HL-60/S4 treated with retinoic acid at 250 ng/mL for 4 days and 3 days (cell line): ENCODE results near the gene TPD52L1.

Experiments used
- in situ Hi-C: fragments of 300-500 bp; cut with MboI; formaldehyde crosslinking; loops from 2 replicates; pipeline ENCODE4 v1.7.0; 2022; ENCODE audit warnings: low sequenced_read_pairs

The TPD52L1 gene

DNA sequence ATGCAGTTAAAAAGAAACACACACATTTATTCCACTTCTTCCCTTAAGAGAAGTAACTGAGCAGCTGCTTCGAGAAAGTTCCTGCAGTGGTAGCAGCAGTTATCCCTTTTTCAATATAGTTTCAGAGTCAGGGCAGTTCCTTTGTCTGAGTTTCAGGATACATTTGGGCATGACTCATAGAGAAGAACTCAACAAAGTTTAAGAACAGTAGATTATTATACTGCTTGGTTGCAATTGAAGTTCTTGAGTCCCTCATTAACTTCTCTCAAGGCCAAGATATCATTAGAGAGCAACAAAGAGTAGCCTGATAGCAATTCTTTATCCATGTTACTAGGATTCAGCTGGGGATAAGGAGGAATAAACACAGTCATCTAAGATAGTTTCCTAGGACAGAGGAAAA lies 54.4 kb downstream of the TPD52L1 start:
- in situ Hi-C loops, result no loop called here

DNA sequence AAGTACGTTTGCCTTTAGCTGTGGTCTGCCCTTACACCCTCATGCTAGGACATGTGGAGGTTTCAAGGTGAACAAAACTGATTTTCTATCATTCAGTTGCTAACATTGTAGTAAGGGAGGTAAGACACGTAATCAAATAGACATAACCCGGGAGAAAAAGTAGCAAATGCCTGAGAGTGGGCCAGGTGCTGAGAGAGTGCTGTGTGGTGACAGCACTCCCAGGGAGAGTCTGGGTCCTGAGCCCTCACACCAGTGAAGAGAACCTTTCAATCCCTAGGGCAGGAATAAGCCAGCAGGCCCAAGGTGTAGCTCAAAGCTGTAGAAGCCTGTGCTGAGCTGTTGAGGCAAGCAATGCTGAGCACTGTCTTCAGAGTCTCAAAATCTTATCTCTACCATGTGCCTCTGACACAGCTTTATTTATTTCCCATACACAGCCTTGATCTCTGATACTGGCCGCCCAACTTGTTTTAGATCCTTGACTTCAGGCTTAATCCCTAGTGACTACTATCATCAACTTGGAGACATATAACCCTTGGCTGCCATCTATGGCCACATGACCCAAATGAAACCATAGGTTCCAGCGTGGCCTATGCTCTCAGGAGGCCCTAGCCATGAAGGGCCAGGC lies 55.2 kb downstream of the TPD52L1 start:
- in situ Hi-C loops, result no loop called here

DNA sequence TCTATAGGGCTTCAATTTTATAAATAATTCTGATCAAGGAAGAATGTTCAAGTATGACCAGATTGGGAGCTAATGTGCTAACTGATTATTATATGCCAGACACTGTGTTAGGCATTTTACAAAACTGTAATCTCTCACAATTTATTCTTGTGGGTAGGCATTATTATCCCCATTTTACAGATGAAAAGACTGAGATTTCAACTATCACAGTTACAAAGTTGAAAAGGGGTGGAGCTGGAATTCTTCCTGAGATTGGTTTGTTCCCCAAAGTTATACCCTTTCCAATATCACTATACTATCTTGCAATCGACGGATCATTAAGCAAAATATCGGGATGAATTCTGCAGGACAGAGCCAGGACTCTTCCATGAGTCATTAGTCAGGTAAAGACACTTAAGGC lies 57.1 kb downstream of the TPD52L1 start:
- in situ Hi-C loops, result no loop called here

DNA sequence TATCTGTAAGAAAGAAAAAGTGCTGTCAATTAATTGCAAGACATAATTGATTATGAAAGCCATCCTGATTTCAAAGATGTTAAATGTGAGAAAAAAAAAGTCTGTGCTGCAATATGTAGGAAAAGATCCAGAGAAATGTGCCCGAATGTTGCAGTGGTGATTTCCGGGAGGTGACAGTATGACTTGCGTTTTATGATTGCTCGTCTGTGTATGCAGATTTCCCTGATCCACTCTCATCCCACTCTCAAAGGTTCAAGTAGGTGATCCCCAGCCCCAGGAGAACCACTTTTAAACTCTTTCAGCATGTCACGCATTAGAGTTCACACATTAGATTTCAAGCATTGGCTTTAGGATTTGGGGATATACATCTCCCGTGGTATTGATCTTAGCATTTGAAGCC lies 57.8 kb downstream of the TPD52L1 start:
- in situ Hi-C loops, result no loop called here

DNA sequence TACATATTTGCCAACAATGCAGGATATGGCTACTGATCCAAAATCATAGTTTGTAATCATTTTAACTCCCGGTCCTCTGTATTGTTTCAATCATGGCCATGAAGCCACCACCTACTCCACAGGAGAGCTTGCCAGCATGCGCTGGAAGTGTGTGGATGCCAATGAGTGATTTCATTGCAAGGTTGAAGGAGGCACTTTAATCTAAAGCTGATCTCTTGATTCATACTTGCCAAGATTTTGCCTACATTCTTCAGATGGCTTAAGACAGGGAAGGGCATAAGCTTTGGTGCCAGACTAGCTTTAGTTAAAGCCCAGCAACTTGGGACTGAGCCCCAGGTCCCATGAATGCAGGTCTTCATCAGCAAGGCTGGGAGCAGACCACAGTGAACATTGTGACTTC lies 58.8 kb downstream of the TPD52L1 start:
- in situ Hi-C loops, result no loop called here

DNA sequence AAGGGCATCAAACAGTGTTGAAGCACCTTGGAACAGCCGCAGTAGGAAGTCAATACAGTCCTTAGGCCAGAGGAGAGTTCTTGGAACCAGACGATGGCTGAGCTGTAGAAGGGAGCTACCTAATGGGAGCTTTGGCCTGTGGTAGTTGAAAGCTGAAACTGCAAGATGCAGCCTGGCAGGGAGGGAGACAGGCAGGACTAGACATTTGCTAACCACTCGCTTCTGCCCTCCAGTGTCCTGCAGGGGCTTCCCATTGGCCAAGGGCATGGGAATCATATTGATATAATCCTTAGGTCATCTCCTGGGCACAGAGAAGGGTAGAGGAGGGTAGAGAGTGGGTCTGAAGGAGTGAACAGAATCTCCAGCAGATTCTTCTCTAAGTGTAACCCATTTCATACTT lies 60.4 kb downstream of the TPD52L1 start:
- in situ Hi-C loops, result no loop called here

DNA sequence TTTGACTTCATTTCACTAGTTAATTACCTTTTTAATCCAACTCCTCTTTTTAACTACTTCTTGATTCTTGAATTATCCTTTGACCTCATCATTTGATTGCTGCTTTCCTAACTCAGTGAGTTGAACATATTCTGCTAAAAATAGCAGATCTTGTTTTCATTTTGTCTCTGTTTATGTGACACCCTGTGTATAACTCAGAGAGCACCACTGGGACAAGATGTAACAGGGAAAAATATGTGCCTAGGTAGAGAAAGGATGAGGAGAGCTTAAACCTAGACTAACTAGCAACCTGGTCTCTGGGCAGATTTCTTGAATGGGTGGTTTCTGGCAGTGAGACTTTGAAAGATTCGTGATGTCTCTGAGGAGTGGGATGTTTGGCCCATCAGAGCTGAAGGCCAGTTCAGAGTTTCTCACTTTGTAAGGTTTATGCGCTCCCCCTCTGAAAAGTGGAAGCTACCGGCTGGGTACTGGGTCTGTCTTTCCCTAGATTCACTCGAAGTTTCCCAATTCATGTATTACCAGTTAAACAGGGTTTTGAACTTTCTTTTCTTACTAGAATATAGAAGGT lies 61.8 kb downstream of the TPD52L1 start:
- in situ Hi-C loops, result no loop called here

DNA sequence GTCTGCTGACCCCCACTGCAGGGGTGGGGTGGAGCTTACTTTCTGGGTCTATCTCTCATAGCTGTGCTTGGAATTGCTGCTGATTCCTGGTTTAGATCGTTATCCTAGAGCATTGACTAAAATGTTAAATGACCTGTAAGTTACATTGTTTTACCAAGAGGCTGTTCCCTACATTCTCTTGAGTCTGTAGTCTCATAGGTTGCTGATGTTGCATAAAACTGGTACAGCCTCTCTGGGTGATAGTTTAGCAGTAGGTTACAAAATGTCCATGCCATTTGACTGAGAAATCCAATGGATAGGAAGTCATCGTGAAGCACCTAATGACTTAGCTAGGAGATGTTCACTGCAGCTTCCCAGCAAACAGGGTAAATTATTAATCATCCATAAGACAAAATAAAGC lies 62.4 kb downstream of the TPD52L1 start:
- in situ Hi-C loops, result no loop called here

DNA sequence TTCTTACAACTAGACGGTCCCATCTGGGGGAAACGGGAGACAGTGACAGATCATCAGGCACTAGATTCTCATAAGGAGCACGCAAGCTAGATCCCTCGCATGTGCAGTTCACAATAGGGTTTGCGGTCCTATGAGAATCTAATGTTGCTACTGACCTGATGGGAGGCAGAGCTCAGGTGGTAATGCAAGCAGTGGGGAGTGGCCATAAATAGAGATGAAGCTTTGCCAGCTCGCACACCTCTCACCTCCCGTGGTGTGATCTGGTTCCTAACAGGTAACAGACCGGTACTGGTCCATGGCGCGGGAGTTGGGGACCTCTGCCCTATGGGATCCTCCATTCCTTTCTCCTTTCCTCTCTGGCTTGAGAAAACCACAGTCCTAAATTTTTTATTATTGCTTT lies 63.8 kb downstream of the TPD52L1 start:
- in situ Hi-C loops, result no loop called here

DNA sequence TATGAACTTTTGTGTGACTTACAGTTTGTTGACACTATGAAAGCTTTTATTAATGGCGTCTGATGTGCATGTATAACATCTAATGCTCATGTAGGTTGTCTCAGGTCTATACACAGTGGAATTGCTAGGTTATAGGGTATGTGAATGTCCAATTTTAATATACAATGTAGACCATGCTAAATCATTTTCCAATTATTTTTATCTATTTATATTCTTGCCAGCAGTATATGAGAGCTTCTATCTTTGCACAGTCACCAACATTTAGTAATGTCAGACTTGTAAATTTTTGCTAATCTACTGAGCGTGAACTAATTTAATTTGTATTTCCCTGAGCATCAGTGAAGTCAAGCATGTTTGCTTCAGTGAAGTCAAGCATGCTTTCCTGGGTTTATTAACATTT lies 64.4 kb downstream of the TPD52L1 start:
- in situ Hi-C loops, result no loop called here

DNA sequence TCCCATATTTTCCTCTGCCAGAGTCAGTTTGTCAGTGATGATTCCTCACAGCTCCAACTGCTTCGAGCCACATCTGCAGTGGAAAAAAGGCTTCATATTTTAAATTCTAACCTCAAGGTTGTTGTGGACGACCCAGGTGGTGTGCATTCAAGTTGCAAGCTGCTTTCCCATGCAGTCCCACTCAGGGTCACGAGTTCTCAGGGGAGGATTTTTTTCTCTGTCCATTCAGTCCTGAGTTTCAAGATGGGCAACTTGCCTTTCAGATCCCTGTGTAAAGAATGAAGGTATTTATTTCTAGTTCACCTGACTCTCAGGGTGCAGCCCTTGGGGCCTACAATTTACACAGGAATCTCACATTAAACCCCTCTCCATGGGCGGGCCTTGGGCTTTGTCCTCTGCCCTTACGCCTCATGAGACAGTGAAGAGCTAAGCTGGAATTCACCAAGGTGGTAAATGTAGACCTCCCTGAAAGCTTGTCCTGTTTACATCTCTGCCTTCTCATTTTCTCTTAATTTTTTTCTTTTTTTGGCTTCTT lies 65.9 kb downstream of the TPD52L1 start:
- in situ Hi-C loops, result no loop called here

DNA sequence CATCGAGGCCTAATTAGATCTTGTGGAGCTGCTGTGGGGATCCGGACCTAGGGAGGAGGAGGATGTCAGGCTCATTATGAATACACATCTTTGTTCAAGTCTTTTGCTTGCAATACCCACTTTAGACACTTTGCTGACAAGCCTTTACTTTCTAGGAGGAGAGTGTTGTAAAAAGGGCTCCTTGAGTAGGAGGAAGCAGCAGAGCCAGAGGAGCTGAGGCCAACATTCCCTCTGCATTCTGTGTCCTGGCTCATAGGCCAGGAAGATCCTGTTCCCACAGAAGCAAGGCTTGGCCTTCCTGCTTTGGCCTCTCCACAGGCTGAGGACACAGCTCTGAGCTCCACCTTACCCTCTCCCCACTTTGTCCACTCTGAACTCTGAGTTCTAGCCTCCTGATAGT lies 67.1 kb downstream of the TPD52L1 start:
- in situ Hi-C loops, result no loop called here

DNA sequence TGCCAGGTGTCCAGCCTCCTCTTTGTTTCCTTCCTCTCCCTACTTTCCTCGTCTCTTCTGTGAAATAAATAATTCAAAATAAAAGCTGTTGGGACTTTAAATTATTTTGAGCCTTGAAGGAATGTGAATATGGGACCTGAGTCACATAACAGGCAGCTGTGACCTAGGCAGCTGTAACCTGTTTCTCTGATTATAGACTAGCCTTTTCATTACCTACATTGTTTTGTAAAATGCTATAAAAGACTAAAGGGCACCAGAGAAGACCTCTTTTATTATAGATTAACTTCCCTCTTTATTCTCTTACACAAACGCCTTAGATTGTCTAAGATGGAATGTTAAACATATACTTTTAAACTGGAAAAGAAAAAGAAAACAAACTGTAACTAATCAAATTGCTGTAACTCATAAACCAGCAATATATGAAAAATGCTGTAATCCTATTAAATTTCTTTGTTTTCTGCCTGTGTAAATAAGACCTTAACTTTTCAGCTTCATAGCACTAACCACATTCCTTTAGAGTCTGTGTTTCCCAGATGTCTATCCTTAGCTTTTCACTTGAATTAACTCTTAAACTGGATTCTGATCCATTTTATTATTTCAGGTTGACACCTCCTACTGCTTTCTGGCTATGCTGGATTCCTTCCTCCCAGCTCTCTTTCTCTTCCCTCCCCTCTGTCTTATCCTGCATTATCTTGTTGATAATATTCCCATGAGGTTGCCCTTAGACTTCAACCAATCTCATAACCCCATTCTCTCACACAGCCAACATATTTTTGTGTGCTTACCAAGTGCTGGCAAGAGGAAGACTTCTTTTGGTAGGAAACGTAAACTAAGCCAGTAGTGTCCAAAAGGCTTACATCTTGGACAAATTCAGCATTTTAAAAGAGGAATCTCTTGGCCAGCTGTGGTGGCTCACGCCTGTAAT lies 69.2 kb downstream of the TPD52L1 start:
- in situ Hi-C loops, result no loop called here

DNA sequence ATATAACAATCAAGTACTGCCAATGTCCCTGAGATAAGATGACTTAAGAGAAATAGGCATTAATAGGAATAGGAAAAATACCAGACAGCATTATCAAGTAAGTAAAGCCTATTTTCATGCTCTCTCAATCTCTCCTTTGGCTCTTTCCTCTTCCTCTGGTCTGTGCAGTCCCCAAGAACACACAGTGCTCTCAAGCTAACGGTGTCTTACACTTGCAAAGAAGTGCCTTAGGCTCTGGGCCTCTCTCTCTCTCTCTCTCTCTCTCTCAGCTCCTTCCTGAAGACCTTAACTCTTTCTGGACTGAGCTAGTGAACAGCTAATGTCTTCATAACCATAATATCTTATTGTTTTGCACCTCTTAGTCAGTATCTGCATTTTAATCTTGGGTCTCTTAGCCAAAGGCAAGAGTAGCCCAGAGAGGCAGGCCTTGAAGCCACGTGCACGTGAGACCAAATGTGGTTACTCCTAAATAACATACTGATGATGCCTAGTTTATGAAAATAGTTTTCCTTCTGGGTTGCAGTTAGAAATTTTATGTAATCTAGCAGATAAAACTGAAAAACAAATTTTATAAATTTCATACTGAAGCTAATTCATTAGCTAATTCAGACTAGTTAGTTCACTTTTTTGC lies 70.8 kb downstream of the TPD52L1 start:
- in situ Hi-C loops, result no loop called here

DNA sequence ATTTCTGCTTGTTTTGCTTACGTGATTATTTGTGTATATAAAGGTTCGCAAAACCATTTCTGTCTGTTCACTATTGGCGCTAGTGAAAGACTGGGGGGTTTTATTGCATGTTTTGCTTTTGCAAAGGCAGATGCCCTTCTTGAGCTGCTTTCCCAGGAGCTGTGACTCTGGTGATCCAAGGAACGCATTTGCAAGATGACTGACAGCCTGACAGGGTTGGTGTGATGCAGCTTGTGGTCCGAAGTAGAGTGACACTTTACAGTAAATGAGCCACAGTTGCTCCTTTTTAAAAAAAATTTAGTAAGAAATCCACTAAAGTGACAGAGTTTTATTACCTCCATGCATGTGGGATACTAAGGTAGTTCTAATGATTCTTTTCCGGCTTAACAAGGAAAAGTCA lies 73.7 kb downstream of the TPD52L1 start:
- in situ Hi-C loops, result no loop called here

DNA sequence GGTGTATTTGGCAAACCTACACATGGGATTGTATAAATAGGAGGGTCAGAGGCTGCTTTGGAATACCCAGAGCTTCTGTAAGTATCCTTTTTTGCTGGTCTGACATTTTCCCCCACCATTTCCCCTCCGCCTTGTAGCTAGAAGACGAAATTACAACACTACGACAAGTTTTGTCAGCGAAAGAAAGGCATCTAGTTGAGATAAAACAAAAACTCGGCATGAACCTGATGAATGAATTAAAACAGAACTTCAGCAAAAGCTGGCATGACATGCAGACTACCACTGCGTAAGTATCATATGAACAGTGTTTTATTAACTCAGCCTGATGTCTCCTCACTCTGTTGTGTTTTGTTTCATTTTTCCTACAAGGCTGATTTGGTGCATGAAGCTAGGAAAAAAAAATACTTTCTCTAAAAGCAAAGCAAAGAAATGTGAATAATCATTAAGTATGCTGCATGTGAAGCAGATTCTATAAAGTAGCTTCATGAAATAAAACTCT lies 75.5 kb downstream of the TPD52L1 start:
- in situ Hi-C loops, result no loop called here

DNA sequence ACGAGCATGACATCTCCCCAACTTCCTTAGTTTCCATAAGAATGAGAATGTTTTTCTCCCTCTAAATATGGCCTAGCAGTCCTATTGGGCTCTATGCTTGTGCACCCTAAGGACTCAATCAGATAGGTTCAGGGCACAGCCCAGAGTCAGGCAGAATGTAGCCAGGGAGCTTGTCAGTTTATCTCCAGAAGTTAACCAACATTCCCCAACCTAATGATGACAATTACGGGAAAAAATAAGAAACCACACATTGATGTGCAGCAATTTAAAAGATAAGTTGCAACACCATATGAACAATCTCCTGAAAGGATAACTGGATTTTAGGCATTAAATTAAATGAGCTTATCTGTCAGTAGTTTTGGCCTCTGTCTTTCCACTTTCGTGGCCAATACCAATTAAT lies 77.1 kb downstream of the TPD52L1 start:
- in situ Hi-C loops, result no loop called here

DNA sequence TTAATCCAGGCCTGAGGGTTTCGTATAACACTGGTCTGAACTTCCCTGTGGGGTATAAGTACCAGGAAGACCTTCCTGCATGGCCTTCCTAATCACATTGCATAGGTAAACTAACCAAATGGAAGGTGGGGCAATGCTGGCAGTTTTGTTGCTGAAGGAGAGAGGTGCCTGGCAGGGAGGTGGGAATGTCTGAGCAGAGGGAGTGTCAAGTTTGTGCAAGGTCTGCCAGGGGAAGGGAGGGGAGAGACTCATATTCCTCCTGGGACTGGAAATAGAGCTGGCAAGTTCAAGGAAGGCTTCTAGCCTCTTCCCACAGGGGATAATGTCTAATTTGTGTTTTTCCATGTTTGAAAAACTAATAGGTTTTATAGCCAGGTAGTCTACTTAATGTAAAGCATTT lies 77.6 kb downstream of the TPD52L1 start:
- in situ Hi-C loops, result no loop called here

DNA sequence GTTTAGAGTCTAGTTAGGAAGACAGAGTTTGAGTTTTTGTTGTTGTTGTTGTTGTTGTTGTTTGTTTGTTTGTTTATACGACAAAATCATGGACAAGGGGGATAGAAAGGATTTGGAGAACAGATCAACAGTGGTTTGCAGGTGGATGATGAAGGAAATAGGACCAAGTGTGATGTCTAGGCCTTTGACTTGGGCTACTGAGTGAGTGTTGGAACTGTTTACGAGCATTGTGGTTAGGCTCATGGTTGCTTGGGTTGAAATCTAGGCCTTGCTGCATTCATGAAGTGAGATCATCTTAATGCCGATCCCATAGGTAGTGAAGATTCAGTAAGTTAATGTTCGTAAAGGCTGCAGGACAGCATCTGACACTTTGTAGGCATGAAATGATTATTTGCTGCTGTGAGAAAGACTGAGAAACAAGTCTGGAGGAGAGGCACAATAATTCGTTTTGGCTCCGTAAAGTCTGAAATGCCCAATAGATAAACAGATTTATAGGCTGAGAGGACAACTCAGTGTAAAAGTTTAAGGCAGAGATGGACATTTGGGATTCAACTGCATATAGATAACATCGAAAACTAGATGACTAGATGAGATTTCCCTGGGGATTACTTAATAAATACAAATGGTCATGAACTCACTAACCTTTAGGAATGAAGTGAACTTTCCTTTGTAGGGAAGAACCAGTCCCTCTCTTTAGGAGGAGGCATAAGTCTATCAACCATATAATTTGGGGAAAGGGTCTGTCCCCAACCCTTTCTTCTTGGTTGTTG lies 78.2 kb downstream of the TPD52L1 start:
- in situ Hi-C loops, result no loop called here

DNA sequence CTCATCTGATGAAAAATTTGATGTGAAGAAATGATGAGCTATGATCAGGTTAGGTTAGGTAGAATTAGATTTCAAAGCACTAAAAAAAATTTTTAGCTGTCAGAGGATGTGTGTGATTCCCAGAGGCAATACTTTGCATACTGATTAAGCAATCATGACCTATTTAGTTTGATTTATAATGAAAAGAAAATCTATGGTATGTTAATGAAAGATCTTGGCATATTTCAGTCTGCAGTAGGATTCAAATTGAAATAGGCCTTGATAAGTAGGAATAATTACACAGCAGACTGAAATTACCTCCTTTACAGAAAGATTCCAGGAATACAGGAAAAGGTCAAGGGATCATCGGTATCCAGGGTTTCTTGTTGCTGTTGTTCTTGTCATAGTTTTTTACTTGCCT lies 78.9 kb downstream of the TPD52L1 start:
- in situ Hi-C loops, result no loop called here

DNA sequence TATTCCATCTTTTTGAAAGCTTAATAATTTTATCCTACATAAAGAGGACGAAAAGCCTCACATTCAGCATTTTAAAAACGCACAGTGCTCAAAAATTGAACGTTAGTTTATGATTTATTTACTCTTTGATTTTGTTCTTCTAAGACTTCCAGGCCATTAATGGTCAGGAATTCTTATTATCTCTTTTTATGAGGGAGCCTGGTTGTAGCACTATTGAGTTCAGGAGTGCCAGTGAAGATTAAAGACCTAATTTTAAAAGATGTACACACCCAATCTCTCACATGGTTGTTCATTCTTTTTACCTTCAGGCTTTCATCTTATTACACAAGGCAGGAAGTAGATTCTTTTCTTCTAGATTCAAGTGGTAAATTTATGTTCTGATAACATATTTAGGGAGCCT lies 79.6 kb downstream of the TPD52L1 start:
- in situ Hi-C loops, result no loop called here
